ENCODE measurements around the gene SHC4. TPM values are rescaled to one million over a fixed set of nuclear protein-coding genes. Genes with fewer than 3 reads are reported as not detected.

SHC4 gene
- total RNA-seq: 0.16 and 0.57 TPM in 2 replicates

GRCh38 chr15:48963524-48964113, at the start of gene SHC4:
SHC4 (minus strand) TSS chr15:48963919; CDS start chr15:48963015, 904 bp downstream.

GRCh38 chr15:48877630-48878595, 85.8 kb downstream of the SHC4 start, which contains the start of gene EID1:
EID1 (plus strand) TSS chr15:48878134; CDS start chr15:48878177, 43 bp downstream.

GRCh38 chr15:48810414-48811324, 153.1 kb downstream of the SHC4 start, which contains the start of gene CEP152:
CEP152 (minus strand) TSS chr15:48811069; CDS start chr15:48805649, 5,420 bp downstream.

Other genes with a start within 250 kb of the SHC4 start
- 7.4 and 8.9 TPM in 2 replicates for gene CEP152, start 152.8 kb downstream of the SHC4 start, total RNA-seq
- gene EID1, start 85.8 kb downstream of the SHC4 start, total RNA-seq: 170 and 186 TPM in 2 replicates
- gene SECISBP2L, start 82.5 kb upstream of the SHC4 start, total RNA-seq: 25.1 and 38.8 TPM in 2 replicates
- 45.8 and 67.7 TPM in 2 replicates for gene COPS2, start 191.7 kb upstream of the SHC4 start, total RNA-seq
- 45.5 and 46.8 TPM in 2 replicates for gene GALK2, start 206.3 kb upstream of the SHC4 start, total RNA-seq